ENCODE measurements around the gene RILP. TPM values are rescaled to one million over a fixed set of nuclear protein-coding genes. Genes with fewer than 3 reads are reported as not detected.
A peak's percentile ranks its signal among the peaks of the same experiment; 100 is the strongest.
"Not testable (repeated sequence)": the region's sequence is repeated elsewhere in the genome, so short reads cannot be mapped to it uniquely, and the experiment has no call there.

The RILP gene
- total RNA-seq, 1 experiment from 2014 or later, result 11.6 TPM

DNA sequence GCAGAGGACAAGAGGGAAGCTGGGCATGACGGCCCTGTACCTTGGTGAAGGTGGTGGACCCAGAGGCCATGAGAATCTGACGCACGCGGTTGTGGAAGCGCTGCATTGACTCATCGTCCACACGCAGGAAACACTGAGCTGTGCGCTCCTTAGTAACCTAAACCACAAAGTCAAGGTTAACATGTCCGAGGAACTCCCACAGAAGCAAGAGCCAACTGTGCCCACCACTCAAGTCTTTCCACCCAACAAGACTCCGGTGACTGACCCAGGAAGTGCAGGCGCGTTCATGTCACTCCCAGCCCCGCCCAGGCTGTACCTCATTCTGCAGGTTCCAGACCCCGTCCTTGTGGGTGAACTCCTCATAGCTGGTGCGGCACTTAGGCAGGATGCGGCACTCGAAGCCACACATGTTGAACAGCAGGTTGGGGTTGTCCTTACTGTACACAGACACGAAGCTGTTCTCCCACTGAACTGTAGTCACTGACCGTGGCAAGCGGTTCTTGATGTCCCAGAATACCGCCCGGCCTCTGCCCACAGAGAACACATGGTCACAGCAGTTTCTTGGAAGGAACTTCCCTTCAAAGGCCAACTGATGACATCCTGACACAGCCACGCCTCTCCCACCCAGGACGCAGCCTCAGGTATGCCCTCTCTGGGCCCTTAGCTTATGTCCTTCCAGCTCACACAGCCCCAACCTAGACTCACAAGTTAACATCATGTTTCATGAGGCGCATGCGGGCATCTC, 23.5 kb upstream of the RILP start:
- no peak overlapping the region for H3K9ac ChIP-seq (ENCODE audit: low read length)
- no peak for ATAC-seq
- BruUV-seq (replicated peaks), result TSS peak; percentile 11
- no peaks in the 10 kb centered on the region for H3K9me2 ChIP-seq (ENCODE audit: insufficient read depth)
- intact Hi-C loops (cut with micrococcal nuclease), result no loop called here
- H3K4me1 ChIP-seq (ENCODE audit: control insufficient read depth in 1 of 2, insufficient read depth in 2 of 2, low read length in 2 of 2), result peaks cover 0 to 3% of the 10 kb centered on the region in 2 experiments; a peak in 1 of 4 replicates
- no peak overlapping the region for H3K27ac ChIP-seq (ENCODE audit: low read depth, low read length)
- ChIA-PET CTCF (no interaction called here), POLR2A (no interaction called here), RAD21 (ENCODE audit: low non-redundant PET in 1 of 2, low total read pairs in 2 of 2, uncharacterized antibody in 2 of 2, unreplicated experiment in 2 of 2) (no interaction called here)
- no peak overlapping the region for H3K4me3 ChIP-seq (replicated peaks in 1 of 2; ENCODE audit: low read depth in 1 of 2, low read length in 2 of 2)
- H3K9me3 ChIP-seq (ENCODE audit: control insufficient read depth in 1 of 2, insufficient read depth in 1 of 2, low read depth in 1 of 2, low read length in 2 of 2), result no peaks in the 10 kb centered on the region
- no peak for DNase-seq (ENCODE audit: low read depth, low spot score)
- no peaks in the 10 kb centered on the region for H3K27me3 ChIP-seq (ENCODE audit: insufficient read depth, low read length)
- peaks cover 39% of the 10 kb centered on the region for H3K79me2 ChIP-seq (ENCODE audit: insufficient read depth, low read length)
- peaks cover 5% of the 10 kb centered on the region; the same call in 1 of the 2 replicates for H4K20me1 ChIP-seq (ENCODE audit: insufficient read depth)
- H3K36me3 ChIP-seq (ENCODE audit: control insufficient read depth in 1 of 2, insufficient read depth in 2 of 2, low read length in 2 of 2), result peaks cover 59 to 77% of the 10 kb centered on the region in 2 experiments
- TF ChIP-seq RAD21 (IDR thresholded peaks at IDR 0.05; ENCODE audit: low read depth), result no peak
- no peak for TF ChIP-seq JUND (IDR thresholded peaks at IDR 0.05)
- TF ChIP-seq, protein P1, sequence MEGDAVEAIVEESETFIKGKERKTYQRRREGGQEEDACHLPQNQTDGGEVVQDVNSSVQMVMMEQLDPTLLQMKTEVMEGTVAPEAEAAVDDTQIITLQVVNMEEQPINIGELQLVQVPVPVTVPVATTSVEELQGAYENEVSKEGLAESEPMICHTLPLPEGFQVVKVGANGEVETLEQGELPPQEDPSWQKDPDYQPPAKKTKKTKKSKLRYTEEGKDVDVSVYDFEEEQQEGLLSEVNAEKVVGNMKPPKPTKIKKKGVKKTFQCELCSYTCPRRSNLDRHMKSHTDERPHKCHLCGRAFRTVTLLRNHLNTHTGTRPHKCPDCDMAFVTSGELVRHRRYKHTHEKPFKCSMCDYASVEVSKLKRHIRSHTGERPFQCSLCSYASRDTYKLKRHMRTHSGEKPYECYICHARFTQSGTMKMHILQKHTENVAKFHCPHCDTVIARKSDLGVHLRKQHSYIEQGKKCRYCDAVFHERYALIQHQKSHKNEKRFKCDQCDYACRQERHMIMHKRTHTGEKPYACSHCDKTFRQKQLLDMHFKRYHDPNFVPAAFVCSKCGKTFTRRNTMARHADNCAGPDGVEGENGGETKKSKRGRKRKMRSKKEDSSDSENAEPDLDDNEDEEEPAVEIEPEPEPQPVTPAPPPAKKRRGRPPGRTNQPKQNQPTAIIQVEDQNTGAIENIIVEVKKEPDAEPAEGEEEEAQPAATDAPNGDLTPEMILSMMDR (IDR thresholded peaks at IDR 0.05 in 2 of 3, conservative IDR thresholded peaks at IDR 0.05 in 1 of 3; ENCODE audit: borderline replicate concordance in 1 of 3, insufficient read depth in 1 of 3, low read depth in 2 of 3, low read length in 2 of 3), result no peak
- no peak for TF ChIP-seq ELF1 (IDR thresholded peaks at IDR 0.05; ENCODE audit: borderline replicate concordance, low read depth)
- no peak for TF ChIP-seq SRF (IDR thresholded peaks at IDR 0.05; ENCODE audit: low read depth)
- TF ChIP-seq, protein P2, sequence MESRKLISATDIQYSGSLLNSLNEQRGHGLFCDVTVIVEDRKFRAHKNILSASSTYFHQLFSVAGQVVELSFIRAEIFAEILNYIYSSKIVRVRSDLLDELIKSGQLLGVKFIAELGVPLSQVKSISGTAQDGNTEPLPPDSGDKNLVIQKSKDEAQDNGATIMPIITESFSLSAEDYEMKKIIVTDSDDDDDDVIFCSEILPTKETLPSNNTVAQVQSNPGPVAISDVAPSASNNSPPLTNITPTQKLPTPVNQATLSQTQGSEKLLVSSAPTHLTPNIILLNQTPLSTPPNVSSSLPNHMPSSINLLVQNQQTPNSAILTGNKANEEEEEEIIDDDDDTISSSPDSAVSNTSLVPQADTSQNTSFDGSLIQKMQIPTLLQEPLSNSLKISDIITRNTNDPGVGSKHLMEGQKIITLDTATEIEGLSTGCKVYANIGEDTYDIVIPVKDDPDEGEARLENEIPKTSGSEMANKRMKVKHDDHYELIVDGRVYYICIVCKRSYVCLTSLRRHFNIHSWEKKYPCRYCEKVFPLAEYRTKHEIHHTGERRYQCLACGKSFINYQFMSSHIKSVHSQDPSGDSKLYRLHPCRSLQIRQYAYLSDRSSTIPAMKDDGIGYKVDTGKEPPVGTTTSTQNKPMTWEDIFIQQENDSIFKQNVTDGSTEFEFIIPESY (IDR thresholded peaks at IDR 0.05; ENCODE audit: extremely low read depth, insufficient replicate concordance, low read length), result no peak
- TF ChIP-seq SIN3A (IDR thresholded peaks at IDR 0.05; ENCODE audit: low read depth), result no peak
- TF ChIP-seq, protein P3, sequence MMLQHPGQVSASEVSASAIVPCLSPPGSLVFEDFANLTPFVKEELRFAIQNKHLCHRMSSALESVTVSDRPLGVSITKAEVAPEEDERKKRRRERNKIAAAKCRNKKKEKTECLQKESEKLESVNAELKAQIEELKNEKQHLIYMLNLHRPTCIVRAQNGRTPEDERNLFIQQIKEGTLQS (IDR thresholded peaks at IDR 0.05), result no peak
- TF ChIP-seq CBX3 (IDR thresholded peaks at IDR 0.05; ENCODE audit: low read depth), result no peak
- no peak for TF ChIP-seq CEBPB (IDR thresholded peaks at IDR 0.05; ENCODE audit: low read depth)
- TF ChIP-seq FOSL1 (IDR thresholded peaks at IDR 0.05; ENCODE audit: low read depth), result no peak
- no peak for TF ChIP-seq EGR1 (IDR thresholded peaks at IDR 0.05; ENCODE audit: low read depth)
- TF ChIP-seq ZFX (IDR thresholded peaks at IDR 0.05), result no peak
- no peak for TF ChIP-seq TCF7L2 (IDR thresholded peaks at IDR 0.05; ENCODE audit: borderline replicate concordance, extremely low read depth, insufficient read depth, insufficient read length)
- H2AFZ ChIP-seq (ENCODE audit: low read depth, low read length, poor library complexity, severe bottlenecking), result no peak overlapping the region
- no peak overlapping the region for H3K4me2 ChIP-seq (ENCODE audit: low read length)

DNA sequence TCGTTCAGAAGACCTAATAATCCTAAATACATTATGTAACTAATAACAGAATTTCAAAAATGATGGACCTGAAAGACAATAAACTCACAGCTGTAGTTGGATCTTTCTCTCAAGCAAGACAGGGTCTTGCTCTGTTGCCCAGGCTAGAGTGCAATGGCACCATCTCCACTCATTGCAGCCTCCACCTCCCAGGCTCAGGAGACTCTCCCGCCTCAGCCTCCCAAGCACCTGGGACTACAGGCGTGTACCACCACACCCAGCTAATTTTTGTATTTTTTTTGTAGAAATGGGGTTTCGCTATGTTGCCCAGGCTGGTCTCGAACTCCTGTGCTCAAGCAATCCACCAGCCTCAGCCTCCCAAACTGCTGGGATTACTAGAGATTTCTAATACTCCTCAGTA, 14.3 kb upstream of the RILP start:
- intact Hi-C loops (cut with micrococcal nuclease), result loop anchor here (10.0 kb wide), 1 partner anchor 201 kb away; no protein-coding TSS in a partner anchor

More for the DNA sequence above, 14.3 kb upstream of the RILP start:
- RAD21 ChIA-PET (ENCODE audit: low non-redundant PET in 1 of 2, low total read pairs in 2 of 2, uncharacterized antibody in 2 of 2, unreplicated experiment in 2 of 2); H3K9ac ChIP-seq (ENCODE audit: low read length); ATAC-seq; DNase-seq (ENCODE audit: low read depth, low spot score); H3K4me2 ChIP-seq (ENCODE audit: low read length); BruUV-seq (replicated peaks); H3K4me3 ChIP-seq (replicated peaks in 1 of 2; ENCODE audit: low read depth in 1 of 2, low read length in 2 of 2); CTCF ChIA-PET; H3K27ac ChIP-seq (ENCODE audit: low read depth, low read length); H3K9me2 ChIP-seq (ENCODE audit: insufficient read depth); H3K4me1 ChIP-seq (ENCODE audit: control insufficient read depth in 1 of 2, insufficient read depth in 2 of 2, low read length in 2 of 2); H2AFZ ChIP-seq (ENCODE audit: low read depth, low read length, poor library complexity, severe bottlenecking); H3K27me3 ChIP-seq (ENCODE audit: insufficient read depth, low read length); H3K9me3 ChIP-seq (ENCODE audit: control insufficient read depth in 1 of 2, insufficient read depth in 1 of 2, low read depth in 1 of 2, low read length in 2 of 2); POLR2A ChIA-PET; H4K20me1 ChIP-seq (ENCODE audit: insufficient read depth): not testable (repeated sequence)
- peaks cover 42% of the 10 kb centered on the region for H3K79me2 ChIP-seq (ENCODE audit: insufficient read depth, low read length)
- H3K36me3 ChIP-seq (ENCODE audit: control insufficient read depth in 1 of 2, insufficient read depth in 2 of 2, low read length in 2 of 2), result peaks cover 62 to 63% of the 10 kb centered on the region in 2 experiments

Data from HCT116 (cell line).